Rectal smooth muscle tissue (tissue), 1 donor: Measurements from ENCODE around the gene PAX3.

ENCODE experiments used
- H3K27ac ChIP-seq: one replicate; pipeline ENCODE4 v1.7.0; 2013; ENCODE audit warnings: low read depth, low read length, inconsistent platforms
- H3K27me3 ChIP-seq: one replicate; pipeline ENCODE4 v1.7.0; 2013; ENCODE audit warnings: low read length; ENCODE audit not compliant: control insufficient read depth, insufficient read depth
- H3K36me3 ChIP-seq: one replicate; pipeline ENCODE4 v1.7.0; 2013; ENCODE audit warnings: low read length; ENCODE audit not compliant: control insufficient read depth, insufficient read depth
- H3K4me1 ChIP-seq: one replicate; pipeline ENCODE4 v1.7.0; 2013; ENCODE audit warnings: low read length; ENCODE audit not compliant: control insufficient read depth, insufficient read depth
- H3K4me3 ChIP-seq: one replicate; pipeline ENCODE4 v1.7.0; 2013; ENCODE audit warnings: low read length
- H3K9ac ChIP-seq: one replicate; pipeline ENCODE4 v1.7.0; 2013; ENCODE audit warnings: low read length

Gene PAX3

DNA sequence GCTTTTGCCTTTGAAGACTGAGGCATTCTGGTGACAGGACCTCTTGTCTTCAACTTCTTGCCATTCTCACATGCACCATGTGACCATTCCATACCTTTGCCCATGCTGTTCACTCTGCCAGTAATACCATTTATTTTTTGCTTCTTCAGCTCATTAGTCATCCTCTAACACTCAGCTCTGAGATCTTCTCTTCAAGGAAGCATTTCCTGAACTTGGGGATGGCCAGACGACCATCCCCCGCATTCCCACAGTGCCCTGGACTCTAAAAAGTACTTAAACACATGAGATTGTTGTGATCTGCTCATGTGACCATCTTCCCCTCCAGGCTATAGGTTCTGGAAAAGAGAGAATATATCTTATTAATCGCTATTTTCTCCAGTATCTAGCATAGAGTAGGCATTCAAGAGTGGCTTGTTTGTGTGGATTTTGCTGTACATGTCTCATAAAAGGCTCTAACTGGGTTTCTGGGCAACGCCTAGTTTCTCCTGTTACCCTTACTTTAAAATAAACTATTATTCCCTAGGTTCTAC, 33.9 kb downstream of the PAX3 start:
- Histone ChIP-seq H3K4me1 (no peaks in the 10 kb centered on the region), H3K27me3 (no peaks in the 10 kb centered on the region), H3K4me3 (no peak overlapping the region), H3K27ac (no peak overlapping the region), H3K36me3 (no peaks in the 10 kb centered on the region), H3K9ac (no peak overlapping the region)

DNA sequence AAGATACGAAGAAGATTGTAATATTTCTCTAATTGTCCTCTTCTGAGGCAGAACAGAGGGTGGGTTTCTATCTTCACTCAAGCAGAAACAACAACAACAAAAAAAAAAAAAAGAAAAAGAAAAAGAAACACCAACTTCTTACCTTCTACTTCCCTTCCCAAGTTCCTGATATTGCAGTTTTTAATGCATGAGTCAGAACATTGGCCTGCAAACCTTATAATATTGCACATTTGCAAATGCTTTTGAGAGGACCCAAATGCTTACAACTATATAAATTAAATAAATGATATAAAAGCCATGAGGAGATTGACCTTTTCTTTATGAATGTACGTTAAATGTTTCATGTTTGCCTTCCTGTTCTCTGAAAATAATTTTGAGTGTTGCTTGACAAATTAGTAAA, 37.3 kb downstream of the PAX3 start:
- no peaks in the 10 kb centered on the region for H3K4me1 ChIP-seq
- H3K27me3 ChIP-seq, result no peaks in the 10 kb centered on the region
- no peak overlapping the region for H3K4me3 ChIP-seq
- H3K27ac ChIP-seq, result no peak overlapping the region
- H3K9ac ChIP-seq, result no peak overlapping the region
- H3K36me3 ChIP-seq, result no peaks in the 10 kb centered on the region

- no peak overlapping the region for H3K9ac ChIP-seq
- H3K4me1 ChIP-seq, result no peaks in the 10 kb centered on the region
- H3K36me3 ChIP-seq, result no peaks in the 10 kb centered on the region
- H3K4me3 ChIP-seq, result no peak overlapping the region
- no peak overlapping the region for H3K27ac ChIP-seq
- H3K27me3 ChIP-seq, result no peaks in the 10 kb centered on the region
Observed at GRCh38 chr2:222257645-222258044, 41.2 kb downstream of the PAX3 start.

DNA sequence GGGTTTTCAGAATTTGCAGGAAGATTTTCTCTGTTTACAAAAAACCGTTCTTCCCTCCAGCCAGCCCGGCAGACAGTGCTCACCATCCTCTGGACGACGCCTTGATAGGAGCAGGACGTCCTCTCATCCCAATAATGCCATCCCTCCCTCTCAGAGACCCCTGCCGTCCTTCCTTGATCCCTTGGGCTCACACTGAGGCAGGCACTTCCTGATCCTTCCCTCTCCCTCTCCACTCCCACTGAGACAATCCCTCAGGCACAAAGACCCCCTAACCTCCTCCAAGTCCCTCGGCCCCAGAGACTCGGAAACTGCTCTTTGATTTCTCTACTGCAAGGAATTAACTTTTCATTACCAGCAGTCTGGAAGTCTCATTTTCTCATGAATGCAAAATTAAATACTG, 42.5 kb downstream of the PAX3 start:
- H3K4me3 ChIP-seq, result no peak overlapping the region
- H3K27ac ChIP-seq, result no peak overlapping the region
- H3K9ac ChIP-seq, result no peak overlapping the region
- H3K4me1 ChIP-seq, result no peaks in the 10 kb centered on the region
- no peaks in the 10 kb centered on the region for H3K27me3 ChIP-seq
- H3K36me3 ChIP-seq, result no peaks in the 10 kb centered on the region

- Histone ChIP-seq H3K4me1 (no peaks in the 10 kb centered on the region), H3K4me3 (no peak overlapping the region), H3K27ac (no peak overlapping the region), H3K9ac (no peak overlapping the region), H3K27me3 (no peaks in the 10 kb centered on the region), H3K36me3 (no peaks in the 10 kb centered on the region)
Observed at GRCh38 chr2:222255090-222255489, 43.7 kb downstream of the PAX3 start.

GRCh38 chr2:222250313-222250712, 48.5 kb downstream of the PAX3 start:
- H3K27ac ChIP-seq, result no peak overlapping the region
- H3K4me1 ChIP-seq, result no peaks in the 10 kb centered on the region
- H3K36me3 ChIP-seq, result no peaks in the 10 kb centered on the region
- H3K4me3 ChIP-seq, result no peak overlapping the region
- H3K9ac ChIP-seq, result no peak overlapping the region
- no peaks in the 10 kb centered on the region for H3K27me3 ChIP-seq

DNA sequence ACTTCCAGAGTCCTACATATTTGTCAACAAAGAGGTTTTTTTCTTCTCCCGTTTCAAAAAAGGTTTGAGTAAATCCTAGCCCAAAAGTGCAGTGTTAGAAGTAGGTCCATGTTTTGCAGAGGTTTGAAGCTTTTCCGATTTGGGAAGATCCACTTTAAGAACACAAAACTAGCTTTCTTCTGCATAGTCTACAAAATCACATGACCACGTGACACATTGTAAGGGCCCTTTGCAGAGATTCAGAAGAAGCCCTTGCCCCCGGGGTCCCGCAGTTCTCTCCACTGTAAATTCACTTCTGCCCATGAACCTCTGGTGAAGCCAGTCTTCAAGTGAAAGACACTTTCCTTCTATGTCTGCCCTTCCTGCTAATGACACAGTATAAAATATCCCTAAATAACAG, 49.4 kb downstream of the PAX3 start:
- Histone ChIP-seq H3K4me3 (no peak overlapping the region), H3K4me1 (no peaks in the 10 kb centered on the region), H3K27ac (no peak overlapping the region), H3K9ac (no peak overlapping the region), H3K36me3 (no peaks in the 10 kb centered on the region), H3K27me3 (no peaks in the 10 kb centered on the region)

- no peaks in the 10 kb centered on the region for H3K36me3 ChIP-seq
- no peaks in the 10 kb centered on the region for H3K4me1 ChIP-seq
- no peaks in the 10 kb centered on the region for H3K27me3 ChIP-seq
Observed at GRCh38 chr2:222248818-222249217, 50.0 kb downstream of the PAX3 start.

GRCh38 chr2:222248256-222248655, 50.5 kb downstream of the PAX3 start:
- no peak overlapping the region for H3K4me3 ChIP-seq
- H3K36me3 ChIP-seq, result no peaks in the 10 kb centered on the region
- H3K4me1 ChIP-seq, result no peaks in the 10 kb centered on the region
- no peak overlapping the region for H3K27ac ChIP-seq
- H3K9ac ChIP-seq, result no peak overlapping the region
- H3K27me3 ChIP-seq, result no peaks in the 10 kb centered on the region

More at GRCh38 chr2:222248818-222249217, 50.0 kb downstream of the PAX3 start:
- Histone ChIP-seq H3K27ac (no peak overlapping the region), H3K9ac (no peak overlapping the region), H3K4me3 (no peak overlapping the region)

GRCh38 chr2:222242532-222242931, 56.3 kb downstream of the PAX3 start:
- no peaks in the 10 kb centered on the region for H3K27me3 ChIP-seq
- no peak overlapping the region for H3K9ac ChIP-seq
- H3K36me3 ChIP-seq, result no peaks in the 10 kb centered on the region
- no peak overlapping the region for H3K4me3 ChIP-seq
- no peaks in the 10 kb centered on the region for H3K4me1 ChIP-seq
- H3K27ac ChIP-seq, result no peak overlapping the region

GRCh38 chr2:222241128-222241870, 57.5 kb downstream of the PAX3 start:
- H3K36me3 ChIP-seq, result no peaks in the 10 kb centered on the region
- H3K27ac ChIP-seq, result no peak overlapping the region
- H3K27me3 ChIP-seq, result no peaks in the 10 kb centered on the region
- H3K9ac ChIP-seq, result no peak overlapping the region
- H3K4me1 ChIP-seq, result no peaks in the 10 kb centered on the region
- H3K4me3 ChIP-seq, result no peak overlapping the region

- no peak overlapping the region for H3K27ac ChIP-seq
- H3K4me3 ChIP-seq, result no peak overlapping the region
- no peaks in the 10 kb centered on the region for H3K4me1 ChIP-seq
- no peaks in the 10 kb centered on the region for H3K27me3 ChIP-seq
- no peak overlapping the region for H3K9ac ChIP-seq
- no peaks in the 10 kb centered on the region for H3K36me3 ChIP-seq
Observed at GRCh38 chr2:222240676-222241049, 58.1 kb downstream of the PAX3 start.

DNA sequence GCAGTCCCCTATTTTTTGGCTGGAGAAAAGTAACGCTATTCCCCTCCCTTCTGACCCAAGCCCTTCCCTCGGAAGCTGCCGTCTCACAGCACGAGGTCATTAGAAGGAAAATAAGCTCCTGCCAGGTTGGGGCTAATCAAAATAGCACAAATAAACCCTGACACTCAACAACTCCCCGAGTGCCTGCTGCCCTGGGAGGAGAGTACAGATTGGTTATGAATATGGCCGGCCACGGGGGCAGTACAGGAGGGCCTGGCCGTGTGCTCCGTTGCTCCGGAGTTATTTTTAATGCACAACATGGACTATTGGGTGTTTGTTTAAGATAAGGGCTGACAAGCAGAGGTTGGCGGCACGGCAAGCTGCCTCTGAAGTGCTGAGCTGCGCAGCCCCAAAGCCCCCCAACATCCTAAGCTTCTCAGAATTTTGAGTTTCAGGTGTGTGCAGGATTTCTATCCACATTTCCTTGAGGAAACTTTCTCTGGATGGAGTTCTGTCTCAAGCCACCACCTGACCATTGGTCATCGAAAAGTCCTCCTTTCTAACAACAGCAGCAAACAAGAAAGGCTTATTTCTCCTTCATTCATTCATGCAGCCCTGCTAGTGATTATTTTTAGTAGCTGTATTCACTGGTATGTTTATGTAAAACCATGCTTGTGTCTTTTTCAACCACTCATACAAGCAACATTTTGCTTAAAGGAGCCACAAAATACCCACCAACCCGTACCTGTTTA, 58.7 kb downstream of the PAX3 start:
- H3K27me3 ChIP-seq, result no peaks in the 10 kb centered on the region
- no peaks in the 10 kb centered on the region for H3K4me1 ChIP-seq
- no peak overlapping the region for H3K9ac ChIP-seq
- H3K27ac ChIP-seq, result no peak overlapping the region
- no peak overlapping the region for H3K4me3 ChIP-seq
- no peaks in the 10 kb centered on the region for H3K36me3 ChIP-seq
